ENCODE results near the gene GRM8.

The GRM8 gene

GRCh38 chr7:127162366-127162765, 90.4 kb downstream of the GRM8 start:
- Histone ChIP-seq H3K27ac (ENCODE audit: low read length, poor library complexity, severe bottlenecking) (no peak overlapping the region), H2BK5ac (ENCODE audit: low read depth, low read length, poor library complexity, severe bottlenecking) (no peak overlapping the region), H3K14ac (ENCODE audit: low read length in 2 of 2) (no peak overlapping the region), H3K18ac (ENCODE audit: low read depth in 1 of 2, low read length in 2 of 2) (no peak overlapping the region), H2BK15ac (ENCODE audit: low read depth, poor library complexity, severe bottlenecking) (no peak overlapping the region), H3K4me1 (ENCODE audit: control insufficient read depth, insufficient read depth, low read depth, low read length) (no peaks in the 10 kb centered on the region), H3K23ac (ENCODE audit: low read length in 2 of 2) (no peak overlapping the region), H3K4me2 (ENCODE audit: low read length, poor library complexity, severe bottlenecking) (no peak overlapping the region), H3K79me1 (replicated peaks; ENCODE audit: low read length, poor library complexity, severe bottlenecking) (no peaks in the 10 kb centered on the region), H3K4ac (ENCODE audit: low read depth in 1 of 2, low read length in 2 of 2) (no peak overlapping the region), H3K27me3 (ENCODE audit: control insufficient read depth in 1 of 2, insufficient read depth in 1 of 2, low read length in 2 of 2) (no peaks in the 10 kb centered on the region), H2AK5ac (ENCODE audit: low read length, severe bottlenecking) (no peak overlapping the region), H3K9ac (ENCODE audit: low read length) (no peak overlapping the region), H2BK120ac (ENCODE audit: low read depth, low read length) (no peak overlapping the region), H4K91ac (ENCODE audit: low read length) (no peak overlapping the region), H3K9me3 (ENCODE audit: control insufficient read depth, low read length) (no peaks in the 10 kb centered on the region), H4K8ac (ENCODE audit: low read length) (no peak overlapping the region), H3K4me3 (ENCODE audit: insufficient read depth in 1 of 2, low read depth in 1 of 2, low read length in 2 of 2) (no peak overlapping the region), H2BK12ac (ENCODE audit: low read length in 2 of 2) (no peak overlapping the region), H3K36me3 (ENCODE audit: control insufficient read depth in 1 of 2, insufficient read depth in 2 of 2, low read depth in 1 of 2, low read length in 2 of 2) (no peaks in the 10 kb centered on the region), H2AFZ (ENCODE audit: low read depth, low read length) (no peak overlapping the region)
- no peak for DNase-seq
- WGBS = 41% methylated on average over 1 of the region's 2 CpGs

GRCh38 chr7:127158659-127159058, 94.1 kb downstream of the GRM8 start:
- no peak overlapping the region for H3K4me2 ChIP-seq (ENCODE audit: low read length, poor library complexity, severe bottlenecking)
- H3K27me3 ChIP-seq (ENCODE audit: control insufficient read depth in 1 of 2, insufficient read depth in 1 of 2, low read length in 2 of 2) = no peaks in the 10 kb centered on the region
- no peaks in the 10 kb centered on the region for H3K36me3 ChIP-seq (ENCODE audit: control insufficient read depth in 1 of 2, insufficient read depth in 2 of 2, low read depth in 1 of 2, low read length in 2 of 2)
- H2BK5ac ChIP-seq (ENCODE audit: low read depth, low read length, poor library complexity, severe bottlenecking) = no peak overlapping the region
- no peak for DNase-seq
- H2AFZ ChIP-seq (ENCODE audit: low read depth, low read length) = no peak overlapping the region
- no peak overlapping the region for H2AK5ac ChIP-seq (ENCODE audit: low read length, severe bottlenecking)
- H3K23ac ChIP-seq (ENCODE audit: low read length in 2 of 2) = no peak overlapping the region
- H3K14ac ChIP-seq (ENCODE audit: low read length in 2 of 2) = no peak overlapping the region
- H2BK120ac ChIP-seq (ENCODE audit: low read depth, low read length) = no peak overlapping the region
- no peaks in the 10 kb centered on the region for H3K79me1 ChIP-seq (replicated peaks; ENCODE audit: low read length, poor library complexity, severe bottlenecking)
- no peak overlapping the region for H3K18ac ChIP-seq (ENCODE audit: low read depth in 1 of 2, low read length in 2 of 2)
- no peak overlapping the region for H3K4ac ChIP-seq (ENCODE audit: low read depth in 1 of 2, low read length in 2 of 2)
- H2BK15ac ChIP-seq (ENCODE audit: low read depth, poor library complexity, severe bottlenecking) = no peak overlapping the region
- no peaks in the 10 kb centered on the region for H3K9me3 ChIP-seq (ENCODE audit: control insufficient read depth, low read length)
- H3K27ac ChIP-seq (ENCODE audit: low read length, poor library complexity, severe bottlenecking) = no peak overlapping the region
- WGBS = 58% methylated on average over 3 of the region's 3 CpGs
- no peak overlapping the region for H4K8ac ChIP-seq (ENCODE audit: low read length)
- H3K4me1 ChIP-seq (ENCODE audit: control insufficient read depth, insufficient read depth, low read depth, low read length) = no peaks in the 10 kb centered on the region
- H4K91ac ChIP-seq (ENCODE audit: low read length) = no peak overlapping the region
- H2BK12ac ChIP-seq (ENCODE audit: low read length in 2 of 2) = no peak overlapping the region
- H3K9ac ChIP-seq (ENCODE audit: low read length) = no peak overlapping the region
- no peak overlapping the region for H3K4me3 ChIP-seq (ENCODE audit: insufficient read depth in 1 of 2, low read depth in 1 of 2, low read length in 2 of 2)

DNA sequence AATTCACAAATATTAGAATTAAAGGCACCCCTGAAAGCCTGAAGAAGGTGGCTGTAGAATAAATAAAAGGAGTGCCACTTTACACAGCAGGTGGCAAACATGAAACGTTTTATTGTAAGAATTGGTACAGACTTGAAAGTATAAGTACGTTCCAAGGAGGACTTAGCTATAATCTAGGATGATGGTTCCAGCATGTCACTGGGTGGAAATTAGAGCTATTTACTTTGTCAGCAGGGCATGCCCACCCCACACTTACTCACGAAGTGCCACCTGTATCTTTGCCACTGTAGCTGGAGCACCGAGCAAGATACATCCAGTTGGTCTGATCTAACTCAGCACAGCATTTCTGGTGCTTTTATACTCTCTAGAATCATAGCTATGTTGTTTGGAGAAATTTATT, 97.8 kb downstream of the GRM8 start:
- Histone ChIP-seq H3K27me3 (ENCODE audit: control insufficient read depth in 1 of 2, insufficient read depth in 1 of 2, low read length in 2 of 2) (no peaks in the 10 kb centered on the region), H3K4ac (ENCODE audit: low read depth in 1 of 2, low read length in 2 of 2) (no peak overlapping the region), H3K4me3 (ENCODE audit: insufficient read depth in 1 of 2, low read depth in 1 of 2, low read length in 2 of 2) (no peak overlapping the region), H2AK5ac (ENCODE audit: low read length, severe bottlenecking) (no peak overlapping the region), H4K8ac (ENCODE audit: low read length) (no peak overlapping the region), H2BK15ac (ENCODE audit: low read depth, poor library complexity, severe bottlenecking) (no peak overlapping the region), H3K18ac (ENCODE audit: low read depth in 1 of 2, low read length in 2 of 2) (no peak overlapping the region), H3K9me3 (ENCODE audit: control insufficient read depth, low read length) (no peaks in the 10 kb centered on the region), H3K27ac (ENCODE audit: low read length, poor library complexity, severe bottlenecking) (no peak overlapping the region), H3K9ac (ENCODE audit: low read length) (no peak overlapping the region), H3K14ac (ENCODE audit: low read length in 2 of 2) (no peak overlapping the region), H3K4me1 (ENCODE audit: control insufficient read depth, insufficient read depth, low read depth, low read length) (no peaks in the 10 kb centered on the region), H4K91ac (ENCODE audit: low read length) (no peak overlapping the region), H2BK12ac (ENCODE audit: low read length in 2 of 2) (no peak overlapping the region), H3K4me2 (ENCODE audit: low read length, poor library complexity, severe bottlenecking) (no peak overlapping the region), H2BK120ac (ENCODE audit: low read depth, low read length) (no peak overlapping the region), H3K79me1 (replicated peaks; ENCODE audit: low read length, poor library complexity, severe bottlenecking) (no peaks in the 10 kb centered on the region), H3K36me3 (ENCODE audit: control insufficient read depth in 1 of 2, insufficient read depth in 2 of 2, low read depth in 1 of 2, low read length in 2 of 2) (no peaks in the 10 kb centered on the region), H3K23ac (ENCODE audit: low read length in 2 of 2) (no peak overlapping the region), H2AFZ (ENCODE audit: low read depth, low read length) (no peak overlapping the region), H2BK5ac (ENCODE audit: low read depth, low read length, poor library complexity, severe bottlenecking) (no peak overlapping the region)
- 72% methylated on average over 3 of the region's 4 CpGs for WGBS
- DNase-seq = no peak

DNA sequence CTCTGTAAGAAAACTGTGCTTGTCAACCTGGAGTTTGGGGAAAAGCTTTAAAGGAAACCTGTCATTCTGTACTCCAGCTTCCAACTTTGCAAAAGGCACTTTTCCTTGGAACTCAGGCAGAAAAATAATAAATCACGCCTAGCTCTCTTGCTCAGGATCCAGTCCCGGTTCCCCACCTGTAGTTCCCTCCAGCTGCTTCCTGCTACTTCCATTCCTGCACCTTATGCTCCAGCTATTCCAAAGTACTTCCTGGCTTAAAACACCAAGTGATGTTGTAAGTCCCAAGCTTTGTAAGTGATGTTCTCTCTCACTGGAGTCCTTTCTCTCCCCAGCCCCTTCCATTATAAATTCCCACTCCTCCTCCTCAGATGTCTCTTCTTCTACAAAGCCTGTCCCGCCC, 98.6 kb downstream of the GRM8 start:
- Histone ChIP-seq H3K27ac (ENCODE audit: low read length, poor library complexity, severe bottlenecking) (no peak overlapping the region), H3K23ac (ENCODE audit: low read length in 2 of 2) (no peak overlapping the region), H3K4me1 (ENCODE audit: control insufficient read depth, insufficient read depth, low read depth, low read length) (no peaks in the 10 kb centered on the region), H3K18ac (ENCODE audit: low read depth in 1 of 2, low read length in 2 of 2) (no peak overlapping the region), H3K27me3 (ENCODE audit: control insufficient read depth in 1 of 2, insufficient read depth in 1 of 2, low read length in 2 of 2) (no peaks in the 10 kb centered on the region), H3K9ac (ENCODE audit: low read length) (no peak overlapping the region), H4K8ac (ENCODE audit: low read length) (no peak overlapping the region), H2BK5ac (ENCODE audit: low read depth, low read length, poor library complexity, severe bottlenecking) (no peak overlapping the region), H3K9me3 (ENCODE audit: control insufficient read depth, low read length) (no peaks in the 10 kb centered on the region), H3K4me2 (ENCODE audit: low read length, poor library complexity, severe bottlenecking) (no peak overlapping the region), H2BK15ac (ENCODE audit: low read depth, poor library complexity, severe bottlenecking) (no peak overlapping the region), H3K79me1 (replicated peaks; ENCODE audit: low read length, poor library complexity, severe bottlenecking) (no peaks in the 10 kb centered on the region), H2BK12ac (ENCODE audit: low read length in 2 of 2) (no peak overlapping the region), H2AK5ac (ENCODE audit: low read length, severe bottlenecking) (no peak overlapping the region), H3K36me3 (ENCODE audit: control insufficient read depth in 1 of 2, insufficient read depth in 2 of 2, low read depth in 1 of 2, low read length in 2 of 2) (no peaks in the 10 kb centered on the region), H2BK120ac (ENCODE audit: low read depth, low read length) (no peak overlapping the region), H3K14ac (ENCODE audit: low read length in 2 of 2) (no peak overlapping the region), H3K4ac (ENCODE audit: low read depth in 1 of 2, low read length in 2 of 2) (no peak overlapping the region), H2AFZ (ENCODE audit: low read depth, low read length) (no peak overlapping the region), H3K4me3 (ENCODE audit: insufficient read depth in 1 of 2, low read depth in 1 of 2, low read length in 2 of 2) (no peak overlapping the region), H4K91ac (ENCODE audit: low read length) (no peak overlapping the region)
- DNase-seq = no peak
- 56% methylated on average over 3 of the region's 3 CpGs for WGBS

Data from mesenchymal stem cell (in vitro differentiated cells and primary cell).